Epithelial cell of esophagus (primary cell): ENCODE results near the gene FBXL16.

Experiments
- DNase-seq: peaks from one replicate; pipeline ENCODE4 v3.0.0; 2010; ENCODE audit warnings: low read depth
- H3K4me3 ChIP-seq: 2 replicates; pipeline ENCODE4 v1.5.1; 2011; ENCODE audit warnings: mild to moderate bottlenecking, low read length, control low read depth
- TF ChIP-seq, protein P1 (sequence below): IDR thresholded peaks from 2 replicates; pipeline ENCODE4 v1.5.1; 2011; ENCODE audit warnings: low read depth, mild to moderate bottlenecking, low read length, control low read depth, inconsistent platforms; ENCODE audit not compliant: insufficient read depth; ENCODE audit errors: missing control alignments

Gene FBXL16

DNA sequence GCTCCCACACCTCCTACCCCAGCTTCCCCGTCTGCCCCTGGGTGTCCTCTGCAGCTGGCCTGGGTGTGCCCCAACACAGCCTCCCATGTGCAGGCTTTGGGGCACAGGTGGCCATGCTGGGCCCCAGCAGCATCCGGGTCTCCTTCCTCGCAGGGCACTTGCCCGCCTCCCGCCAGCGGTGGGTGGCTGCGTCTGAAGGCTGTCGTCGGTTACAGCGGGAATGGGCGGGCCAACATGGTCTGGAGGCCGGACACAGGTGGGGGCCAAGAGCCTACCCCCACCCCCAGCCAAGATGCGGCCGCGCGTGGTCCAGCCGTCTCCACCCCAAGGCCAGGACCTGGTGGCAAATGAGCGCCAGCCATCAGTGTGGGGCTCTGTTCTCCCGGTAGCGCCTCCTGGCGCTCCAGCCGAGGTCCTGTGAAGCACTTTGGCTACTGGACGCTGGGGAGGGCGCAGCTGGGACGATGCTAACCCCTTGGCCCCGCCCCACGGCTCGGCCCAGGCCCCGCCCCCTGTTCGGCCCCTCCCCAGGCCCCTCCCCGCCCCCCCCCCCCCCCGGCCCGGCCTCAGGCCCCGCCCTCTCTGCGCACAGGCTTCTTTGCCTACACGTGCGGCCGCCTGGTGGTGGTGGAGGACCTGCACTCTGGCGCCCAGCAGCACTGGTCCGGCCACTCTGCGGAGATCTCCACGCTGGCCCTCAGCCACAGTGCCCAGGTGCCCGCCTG, 45.0 kb downstream of the FBXL16 start:
- peak; percentile 84 for DNase-seq
- no peak overlapping the region for H3K4me3 ChIP-seq
- TF ChIP-seq, protein P1, sequence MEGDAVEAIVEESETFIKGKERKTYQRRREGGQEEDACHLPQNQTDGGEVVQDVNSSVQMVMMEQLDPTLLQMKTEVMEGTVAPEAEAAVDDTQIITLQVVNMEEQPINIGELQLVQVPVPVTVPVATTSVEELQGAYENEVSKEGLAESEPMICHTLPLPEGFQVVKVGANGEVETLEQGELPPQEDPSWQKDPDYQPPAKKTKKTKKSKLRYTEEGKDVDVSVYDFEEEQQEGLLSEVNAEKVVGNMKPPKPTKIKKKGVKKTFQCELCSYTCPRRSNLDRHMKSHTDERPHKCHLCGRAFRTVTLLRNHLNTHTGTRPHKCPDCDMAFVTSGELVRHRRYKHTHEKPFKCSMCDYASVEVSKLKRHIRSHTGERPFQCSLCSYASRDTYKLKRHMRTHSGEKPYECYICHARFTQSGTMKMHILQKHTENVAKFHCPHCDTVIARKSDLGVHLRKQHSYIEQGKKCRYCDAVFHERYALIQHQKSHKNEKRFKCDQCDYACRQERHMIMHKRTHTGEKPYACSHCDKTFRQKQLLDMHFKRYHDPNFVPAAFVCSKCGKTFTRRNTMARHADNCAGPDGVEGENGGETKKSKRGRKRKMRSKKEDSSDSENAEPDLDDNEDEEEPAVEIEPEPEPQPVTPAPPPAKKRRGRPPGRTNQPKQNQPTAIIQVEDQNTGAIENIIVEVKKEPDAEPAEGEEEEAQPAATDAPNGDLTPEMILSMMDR: peak; percentile 59

DNA sequence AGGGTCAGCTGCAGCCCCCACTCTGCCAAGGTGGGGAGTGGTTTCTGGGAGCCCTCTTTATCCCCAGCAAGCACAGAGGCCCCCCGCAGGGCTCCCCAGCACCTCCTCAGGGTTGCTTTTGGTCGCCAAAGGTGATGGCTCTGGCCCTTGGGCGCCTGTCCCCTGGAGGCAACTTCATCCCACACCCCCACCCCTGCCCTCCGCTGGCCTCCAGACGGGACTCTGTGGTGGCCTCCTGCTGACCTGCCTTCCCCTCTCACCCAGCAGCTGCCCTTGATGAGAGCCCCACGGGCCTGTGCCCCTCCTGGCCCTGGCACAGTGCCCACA, 45.5 kb downstream of the FBXL16 start:
- no peak for DNase-seq
- no peak overlapping the region for H3K4me3 ChIP-seq
- TF ChIP-seq, protein P1: no peak

DNA sequence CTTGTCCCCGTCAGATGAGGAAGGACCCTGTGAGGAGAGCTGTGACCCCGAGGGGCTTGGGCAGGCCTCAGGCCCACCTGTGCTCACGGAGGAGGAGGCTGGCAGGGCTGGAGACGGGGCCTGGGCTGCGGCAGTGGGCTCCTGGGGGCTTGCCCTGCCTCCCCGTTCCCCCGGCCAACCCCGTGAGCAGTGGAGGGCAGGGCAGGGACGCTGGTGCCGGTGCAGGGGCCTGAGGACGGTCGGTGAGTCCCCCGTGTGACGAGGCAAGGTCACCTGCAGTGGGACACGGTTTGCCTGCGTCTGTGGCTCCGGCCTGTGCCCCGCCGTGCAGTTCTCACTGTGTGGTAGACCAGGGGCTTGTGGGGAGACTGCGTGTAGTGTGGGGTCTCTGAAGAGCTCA, 46.0 kb downstream of the FBXL16 start:
- TF ChIP-seq, protein P1: no peak
- DNase-seq: no peak
- no peak overlapping the region for H3K4me3 ChIP-seq

- no peak for DNase-seq
- H3K4me3 ChIP-seq: no peak overlapping the region
Measured at GRCh38 chr16:658679-659571, 46.7 kb downstream of the FBXL16 start.

GRCh38 chr16:657487-657886, 48.1 kb downstream of the FBXL16 start:
- no peak for DNase-seq
- TF ChIP-seq, protein P1: no peak
- no peak overlapping the region for H3K4me3 ChIP-seq

More at GRCh38 chr16:658679-659571, 46.7 kb downstream of the FBXL16 start:
- TF ChIP-seq, protein P1: no peak

GRCh38 chr16:654034-654433, 51.6 kb downstream of the FBXL16 start:
- no peak overlapping the region for H3K4me3 ChIP-seq
- TF ChIP-seq, protein P1: no peak
- DNase-seq: no peak
